Measurements from ENCODE around the gene SCUBE1. TPM values are rescaled to one million over a fixed set of nuclear protein-coding genes. Genes with fewer than 3 reads are reported as not detected.

SCUBE1 gene
- total RNA-seq, 1 donor from 2014 or later, result 0.14 TPM

DNA sequence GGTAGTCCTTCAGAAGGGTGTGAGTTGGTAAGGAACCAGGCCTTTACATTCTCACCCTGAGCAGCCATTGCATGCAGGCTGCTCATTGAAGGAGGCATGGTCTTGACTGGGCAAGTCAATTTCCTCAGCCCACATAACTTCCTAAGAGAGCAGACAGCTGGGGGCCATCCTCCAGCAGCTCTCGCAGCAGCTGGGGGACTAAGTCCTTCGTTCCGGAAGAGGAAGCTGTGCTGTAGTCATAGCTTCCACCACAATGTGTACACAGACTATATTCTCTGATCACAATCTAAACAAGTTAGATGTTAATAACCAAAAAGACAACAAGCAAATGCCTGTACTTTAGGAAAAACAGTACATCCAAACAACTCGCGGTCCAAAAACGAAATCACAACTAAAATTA lies 38.5 kb upstream of the SCUBE1 start:
- no peak for DNase-seq
- Histone ChIP-seq H3K4me1 (peaks cover 6% of the 10 kb centered on the region), H3K27me3 (ENCODE audit: low read depth) (peaks cover 67% of the 10 kb centered on the region), H3K9me3 (replicated peaks) (no peaks in the 10 kb centered on the region), H3K36me3 (no peaks in the 10 kb centered on the region), H3K4me3 (no peak overlapping the region), H3K27ac (replicated peaks) (no peak overlapping the region)
- TF ChIP-seq, protein P1, sequence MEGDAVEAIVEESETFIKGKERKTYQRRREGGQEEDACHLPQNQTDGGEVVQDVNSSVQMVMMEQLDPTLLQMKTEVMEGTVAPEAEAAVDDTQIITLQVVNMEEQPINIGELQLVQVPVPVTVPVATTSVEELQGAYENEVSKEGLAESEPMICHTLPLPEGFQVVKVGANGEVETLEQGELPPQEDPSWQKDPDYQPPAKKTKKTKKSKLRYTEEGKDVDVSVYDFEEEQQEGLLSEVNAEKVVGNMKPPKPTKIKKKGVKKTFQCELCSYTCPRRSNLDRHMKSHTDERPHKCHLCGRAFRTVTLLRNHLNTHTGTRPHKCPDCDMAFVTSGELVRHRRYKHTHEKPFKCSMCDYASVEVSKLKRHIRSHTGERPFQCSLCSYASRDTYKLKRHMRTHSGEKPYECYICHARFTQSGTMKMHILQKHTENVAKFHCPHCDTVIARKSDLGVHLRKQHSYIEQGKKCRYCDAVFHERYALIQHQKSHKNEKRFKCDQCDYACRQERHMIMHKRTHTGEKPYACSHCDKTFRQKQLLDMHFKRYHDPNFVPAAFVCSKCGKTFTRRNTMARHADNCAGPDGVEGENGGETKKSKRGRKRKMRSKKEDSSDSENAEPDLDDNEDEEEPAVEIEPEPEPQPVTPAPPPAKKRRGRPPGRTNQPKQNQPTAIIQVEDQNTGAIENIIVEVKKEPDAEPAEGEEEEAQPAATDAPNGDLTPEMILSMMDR (IDR thresholded peaks at IDR 0.05; ENCODE audit: borderline replicate concordance), result no peak
- intact Hi-C loops (cut with micrococcal nuclease), result no loop called here

DNA sequence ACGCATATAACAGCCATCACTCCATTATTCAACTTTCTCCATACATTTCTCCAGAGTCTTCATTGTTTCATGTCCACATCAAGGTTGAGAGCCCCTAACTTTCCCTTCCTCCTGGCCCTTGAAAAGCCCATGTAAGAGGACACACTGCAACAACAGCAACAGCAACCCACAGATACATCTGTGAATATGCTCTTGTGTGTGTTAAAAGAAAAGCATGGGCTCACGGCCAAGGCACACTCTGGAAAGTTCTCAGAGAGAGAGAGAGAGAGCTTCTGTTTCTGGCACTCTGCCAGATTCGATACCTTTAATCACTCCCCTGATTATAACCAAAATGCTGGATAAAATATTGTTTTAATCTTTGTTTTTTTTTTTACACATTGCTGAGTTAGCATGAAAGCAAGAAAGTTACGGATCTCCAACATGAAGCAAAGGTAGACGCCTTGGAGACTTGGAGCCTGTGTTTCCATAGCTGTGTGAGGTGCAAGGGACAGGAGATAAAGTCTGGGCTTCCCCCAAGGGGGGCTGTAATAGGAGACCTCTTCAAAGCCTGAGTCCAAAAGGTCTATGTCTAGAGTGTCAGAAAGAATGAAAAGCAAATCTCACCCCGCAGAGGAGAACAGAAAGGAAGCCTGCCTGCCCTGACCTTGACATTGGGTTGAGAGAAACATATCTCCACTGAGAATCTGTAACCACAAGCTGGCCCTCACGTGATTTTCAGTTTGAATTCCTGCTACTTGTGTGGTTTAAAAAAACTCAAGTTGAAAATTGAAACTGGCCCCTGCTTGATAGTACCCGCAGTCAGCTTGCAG lies 34.9 kb upstream of the SCUBE1 start:
- DNase-seq, result no peak
- Histone ChIP-seq H3K4me1 (peaks cover 6% of the 10 kb centered on the region), H3K4me3 (no peak overlapping the region), H3K27me3 (ENCODE audit: low read depth) (peaks cover 68% of the 10 kb centered on the region), H3K36me3 (no peaks in the 10 kb centered on the region), H3K9me3 (replicated peaks) (peaks cover 9% of the 10 kb centered on the region), H3K27ac (replicated peaks) (no peak overlapping the region)
- intact Hi-C loops (cut with micrococcal nuclease), result no loop called here
- TF ChIP-seq, protein P1 (IDR thresholded peaks at IDR 0.05; ENCODE audit: borderline replicate concordance), result no peak

DNA sequence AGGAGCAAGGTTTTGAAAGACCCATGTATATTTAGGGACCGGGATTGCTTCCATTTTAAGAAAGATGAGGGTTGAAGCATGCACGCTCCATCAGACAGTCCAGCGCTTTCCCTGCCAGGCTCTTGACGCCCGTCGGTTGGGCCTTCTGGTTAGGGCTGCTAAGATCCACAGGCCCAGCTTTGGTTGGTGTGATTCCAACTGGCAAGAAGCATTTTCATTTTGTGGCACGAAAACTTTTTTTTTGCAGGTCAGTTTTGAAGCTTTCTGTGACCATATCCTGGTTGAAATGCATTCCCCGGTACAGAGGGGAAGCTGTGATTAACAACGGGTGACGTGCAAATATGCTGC lies 34.4 kb upstream of the SCUBE1 start:
- intact Hi-C loops (cut with micrococcal nuclease), result no loop called here
- Histone ChIP-seq H3K4me1 (peaks cover 6% of the 10 kb centered on the region), H3K9me3 (replicated peaks) (peaks cover 9% of the 10 kb centered on the region), H3K27me3 (ENCODE audit: low read depth) (peaks cover 68% of the 10 kb centered on the region), H3K36me3 (no peaks in the 10 kb centered on the region), H3K27ac (replicated peaks) (no peak overlapping the region), H3K4me3 (no peak overlapping the region)
- DNase-seq, result no peak
- TF ChIP-seq, protein P1 (IDR thresholded peaks at IDR 0.05; ENCODE audit: borderline replicate concordance), result no peak

DNA sequence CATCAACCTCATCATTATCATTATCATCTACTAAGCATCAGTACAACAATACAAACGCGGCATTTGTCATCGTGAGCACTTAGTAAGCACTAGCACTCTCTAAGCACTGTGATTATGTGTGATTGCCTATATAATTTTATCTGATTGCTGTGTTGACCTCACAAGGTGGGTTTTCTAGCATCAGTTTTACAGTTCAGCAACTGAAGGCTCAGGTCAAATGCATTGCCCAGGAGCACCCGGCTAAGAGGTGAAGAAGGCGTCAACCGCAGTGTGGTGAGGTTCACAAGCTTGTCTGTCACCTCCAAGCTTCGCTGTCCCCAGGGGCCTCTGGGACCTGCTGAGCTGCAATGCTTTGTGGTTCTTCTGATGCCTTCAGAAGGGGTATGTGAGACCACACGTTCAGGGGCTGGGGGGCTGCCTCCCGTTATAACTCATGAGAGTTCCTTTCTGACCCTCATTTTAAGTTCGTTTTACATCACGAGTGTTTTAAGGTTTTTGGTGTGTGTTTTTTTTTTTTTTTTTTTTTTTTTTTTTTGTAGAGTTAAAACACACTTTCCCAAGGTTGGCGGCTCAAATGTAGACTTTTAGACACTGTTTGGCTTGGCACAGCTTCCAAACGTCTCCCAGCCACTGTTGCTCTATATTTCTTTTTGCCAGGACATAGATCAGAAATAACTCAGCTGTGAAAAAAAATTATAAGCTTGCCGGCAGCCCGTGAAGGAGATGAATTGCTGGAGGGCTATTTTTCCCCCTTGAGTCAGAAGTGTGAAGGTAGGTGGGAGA lies 33.8 kb upstream of the SCUBE1 start:
- Histone ChIP-seq H3K4me1 (peaks cover 6% of the 10 kb centered on the region), H3K4me3 (no peak overlapping the region), H3K27me3 (ENCODE audit: low read depth) (peaks cover 68% of the 10 kb centered on the region), H3K9me3 (replicated peaks) (peaks cover 9% of the 10 kb centered on the region), H3K27ac (replicated peaks) (no peak overlapping the region), H3K36me3 (no peaks in the 10 kb centered on the region)
- TF ChIP-seq, protein P1 (IDR thresholded peaks at IDR 0.05; ENCODE audit: borderline replicate concordance), result no peak
- intact Hi-C loops (cut with micrococcal nuclease), result no loop called here
- no peak for DNase-seq

DNA sequence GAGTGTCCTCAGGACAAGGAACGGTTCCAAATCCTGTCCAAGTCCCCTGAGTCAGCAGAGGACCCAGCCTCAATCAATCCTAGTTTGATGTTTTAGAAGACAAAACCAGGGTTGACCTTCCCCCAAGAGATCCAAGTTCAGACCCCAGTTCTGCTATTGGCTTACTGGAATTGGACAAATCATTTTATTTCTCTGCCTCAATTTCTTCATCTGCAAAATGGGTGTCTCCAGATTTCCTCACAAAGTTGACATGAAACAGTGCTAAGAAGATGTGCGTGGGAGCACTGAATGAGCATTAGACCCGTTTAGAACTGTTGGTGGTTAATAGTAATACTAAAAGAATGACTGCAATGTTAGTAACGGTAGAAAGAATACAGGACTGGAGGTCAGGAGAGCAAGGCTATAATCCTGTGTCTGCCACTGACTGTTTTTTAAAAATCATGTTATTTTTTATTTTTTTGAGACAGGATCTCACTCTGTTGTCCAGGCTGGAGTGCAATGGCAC lies 32.8 kb upstream of the SCUBE1 start:
- intact Hi-C loops (cut with micrococcal nuclease), result no loop called here
- DNase-seq, result no peak
- Histone ChIP-seq H3K27me3 (ENCODE audit: low read depth) (peaks cover 71% of the 10 kb centered on the region), H3K27ac (replicated peaks) (no peak overlapping the region), H3K9me3 (replicated peaks) (peaks cover 9% of the 10 kb centered on the region), H3K4me1 (peaks cover 6% of the 10 kb centered on the region), H3K36me3 (no peaks in the 10 kb centered on the region), H3K4me3 (no peak overlapping the region)
- TF ChIP-seq, protein P1 (IDR thresholded peaks at IDR 0.05; ENCODE audit: borderline replicate concordance), result no peak
